GM10248 (cell line): ENCODE results near the gene TXNRD1.

ENCODE experiments used
- CTCF ChIA-PET: fragments of 300-600 bp; sonication (Branson Sonifier 250); formaldehyde crosslinking; extraction: SDS; loops from one replicate; lab custom pipeline; 2021; ENCODE audit warnings: antibody characterized with exemption; lab: Yijun Ruan, JAX
- POLR2A ChIA-PET: fragments of 350-650 bp; sonication (Branson Sonifier 250); formaldehyde crosslinking; extraction: SDS; loops from one replicate; lab custom pipeline; 2020; ENCODE audit warnings: antibody characterized with exemption; lab: Yijun Ruan, JAX
- DNase-seq: peaks from one replicate; pipeline ENCODE4 v3.0.0; 2012; ENCODE audit errors: extremely low spot score
- TF ChIP-seq, protein P1 (sequence below): IDR thresholded peaks from 2 replicates; pipeline ENCODE4 v1.5.1; 2012; ENCODE audit warnings: mild to moderate bottlenecking, low read depth; ENCODE audit errors: extremely low read depth, missing control alignments, control extremely low read depth

Gene TXNRD1

DNA sequence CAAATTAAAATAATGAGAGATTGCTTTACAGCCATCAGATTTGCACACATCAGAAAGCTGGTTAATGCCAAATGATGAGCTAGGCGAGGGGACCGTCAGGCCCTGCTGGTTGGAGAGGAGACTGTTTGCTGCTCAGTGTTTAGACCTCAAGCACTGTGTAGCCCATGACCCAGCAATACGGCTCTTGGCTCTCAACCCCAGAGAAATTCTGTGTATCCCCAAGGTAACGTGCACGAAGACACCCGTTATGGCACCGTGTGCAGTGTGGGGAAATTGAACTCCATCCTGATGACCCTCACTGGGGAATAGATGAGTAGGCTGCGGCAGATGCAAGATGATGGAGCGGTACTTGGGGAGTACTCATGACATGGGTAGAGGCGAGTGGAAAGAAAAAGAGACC is 143.6 kb downstream of the TXNRD1 start:
- ChIA-PET POLR2A (no interaction called here), CTCF (interaction anchor here (0.6 to 3.4 kb wide), 21 partner anchors 8 to 600 kb away, joined by 3 to 16 read pairs (median 5); no protein-coding TSS in a partner anchor)
- TF ChIP-seq, protein P1, sequence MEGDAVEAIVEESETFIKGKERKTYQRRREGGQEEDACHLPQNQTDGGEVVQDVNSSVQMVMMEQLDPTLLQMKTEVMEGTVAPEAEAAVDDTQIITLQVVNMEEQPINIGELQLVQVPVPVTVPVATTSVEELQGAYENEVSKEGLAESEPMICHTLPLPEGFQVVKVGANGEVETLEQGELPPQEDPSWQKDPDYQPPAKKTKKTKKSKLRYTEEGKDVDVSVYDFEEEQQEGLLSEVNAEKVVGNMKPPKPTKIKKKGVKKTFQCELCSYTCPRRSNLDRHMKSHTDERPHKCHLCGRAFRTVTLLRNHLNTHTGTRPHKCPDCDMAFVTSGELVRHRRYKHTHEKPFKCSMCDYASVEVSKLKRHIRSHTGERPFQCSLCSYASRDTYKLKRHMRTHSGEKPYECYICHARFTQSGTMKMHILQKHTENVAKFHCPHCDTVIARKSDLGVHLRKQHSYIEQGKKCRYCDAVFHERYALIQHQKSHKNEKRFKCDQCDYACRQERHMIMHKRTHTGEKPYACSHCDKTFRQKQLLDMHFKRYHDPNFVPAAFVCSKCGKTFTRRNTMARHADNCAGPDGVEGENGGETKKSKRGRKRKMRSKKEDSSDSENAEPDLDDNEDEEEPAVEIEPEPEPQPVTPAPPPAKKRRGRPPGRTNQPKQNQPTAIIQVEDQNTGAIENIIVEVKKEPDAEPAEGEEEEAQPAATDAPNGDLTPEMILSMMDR: no peak
- DNase-seq: no peak

DNA sequence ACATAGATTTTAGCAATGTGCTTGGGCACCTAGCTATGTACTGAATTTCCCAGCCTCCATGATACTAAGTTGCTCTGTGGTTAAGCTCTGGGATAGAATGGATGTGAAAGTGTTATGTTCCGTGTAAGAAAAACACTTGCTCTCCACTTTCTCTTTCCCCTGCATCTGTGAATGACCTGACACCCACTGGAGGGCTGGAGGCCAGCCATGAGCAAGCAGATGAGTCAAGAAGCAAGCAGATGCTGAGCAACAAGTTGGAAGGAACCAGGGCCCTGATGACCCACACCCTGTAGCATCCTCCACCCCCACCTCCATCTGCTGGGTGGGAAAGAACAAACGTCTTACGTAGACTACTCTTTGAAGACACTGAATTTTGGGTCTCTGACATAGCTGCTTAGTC is 144.6 kb downstream of the TXNRD1 start:
- CTCF ChIA-PET: interaction anchor here (2.3 to 3.4 kb wide), 4 partner anchors 21 to 155 kb away, joined by 5 to 15 read pairs (median 10); no protein-coding TSS in a partner anchor
- TF ChIP-seq, protein P1: no peak
- POLR2A ChIA-PET: no interaction called here
- DNase-seq: no peak

DNA sequence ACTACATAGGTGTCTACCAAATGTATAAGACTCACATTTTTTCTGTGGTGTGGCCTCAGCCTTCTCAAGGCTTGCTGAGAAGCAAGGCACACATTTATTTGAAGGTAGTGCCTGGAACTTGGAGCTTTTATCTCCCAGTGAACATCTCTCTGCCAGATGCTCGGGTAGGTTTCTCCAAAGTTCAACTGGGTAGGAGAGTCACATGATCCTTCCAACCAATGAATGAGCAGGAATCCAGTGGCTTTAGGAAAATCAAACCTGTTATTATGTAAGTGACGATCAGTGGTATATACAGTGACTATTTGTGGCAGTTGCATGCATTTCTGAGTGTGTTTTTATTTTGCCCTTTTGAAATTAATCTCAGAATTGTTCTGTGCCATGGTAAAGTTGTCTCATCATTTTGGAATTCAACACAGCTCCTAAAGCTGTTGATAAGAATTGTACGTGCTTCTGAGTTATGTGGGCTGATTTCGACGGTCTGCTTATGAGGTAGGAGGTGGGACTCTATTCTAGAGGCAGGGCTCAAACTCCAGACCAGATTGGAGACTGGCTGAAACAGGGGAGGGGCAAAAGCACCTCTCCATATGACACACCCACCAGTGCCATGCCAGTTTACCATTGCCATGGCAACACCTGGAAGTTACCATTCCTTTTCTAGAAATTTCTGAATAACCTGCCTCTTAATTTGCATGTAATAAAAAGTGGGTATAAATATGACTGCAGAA is 145.6 kb downstream of the TXNRD1 start:
- DNase-seq: no peak
- ChIA-PET POLR2A (no interaction called here), CTCF (interaction anchor here (1.8 to 2.3 kb wide), 2 partner anchors 21 to 150 kb away, joined by 4 to 5 read pairs; no protein-coding TSS in a partner anchor)
- TF ChIP-seq, protein P1: no peak

DNA sequence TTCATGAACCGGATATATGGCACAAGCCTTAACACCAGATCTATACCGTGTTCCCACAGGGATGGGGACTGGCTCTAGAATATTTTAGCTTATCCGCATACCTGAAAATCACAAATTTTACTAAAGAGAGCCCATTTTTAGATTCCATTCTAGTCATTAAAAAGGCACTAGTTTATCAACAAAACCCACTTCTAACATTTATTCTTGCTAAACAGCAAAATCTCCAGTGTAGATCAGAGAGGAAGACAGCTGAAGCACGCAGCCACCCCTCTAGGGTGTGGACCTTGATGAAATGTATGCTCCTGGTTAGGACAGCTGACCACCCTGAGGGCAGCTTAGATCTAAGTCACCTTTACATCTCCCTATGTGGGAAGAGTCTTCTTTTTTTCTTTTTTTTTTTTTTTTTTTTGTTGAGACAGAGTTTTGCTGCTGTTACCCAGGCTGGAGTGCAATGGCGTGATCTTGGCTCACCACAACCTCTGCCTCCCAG is 150.4 kb downstream of the TXNRD1 start:
- POLR2A ChIA-PET: interaction anchor here (0.6 kb wide), 1 partner anchor 61 kb away, joined by 3 read pairs; no protein-coding TSS in a partner anchor
- CTCF ChIA-PET: interaction anchor here (2.2 kb wide), 1 partner anchor 16 kb away, joined by 7 read pairs; no protein-coding TSS in a partner anchor
- TF ChIP-seq, protein P1: no peak
- no peak for DNase-seq

DNA sequence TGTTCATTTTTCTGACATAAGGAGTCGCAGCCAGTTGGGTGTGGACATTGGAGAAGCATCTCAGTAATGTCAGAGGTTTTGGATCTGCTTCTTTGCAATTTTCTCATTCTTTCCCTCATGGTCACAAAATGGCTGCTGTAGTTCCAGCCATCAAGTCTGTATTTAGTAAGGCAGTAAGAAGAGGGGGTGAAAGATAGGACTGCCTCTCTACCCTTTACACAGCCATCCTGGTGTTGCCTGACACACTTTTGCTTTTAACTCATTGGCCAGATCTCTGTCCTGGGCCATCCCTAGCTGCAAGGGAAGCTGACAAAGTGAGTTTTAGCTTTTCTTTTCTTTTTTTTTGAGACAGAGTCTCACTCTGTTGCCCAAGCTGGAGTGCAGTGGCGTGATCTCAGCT is 154.1 kb downstream of the TXNRD1 start:
- TF ChIP-seq, protein P1: no peak
- no peak for DNase-seq
- POLR2A ChIA-PET: no interaction called here
- CTCF ChIA-PET: no interaction called here

DNA sequence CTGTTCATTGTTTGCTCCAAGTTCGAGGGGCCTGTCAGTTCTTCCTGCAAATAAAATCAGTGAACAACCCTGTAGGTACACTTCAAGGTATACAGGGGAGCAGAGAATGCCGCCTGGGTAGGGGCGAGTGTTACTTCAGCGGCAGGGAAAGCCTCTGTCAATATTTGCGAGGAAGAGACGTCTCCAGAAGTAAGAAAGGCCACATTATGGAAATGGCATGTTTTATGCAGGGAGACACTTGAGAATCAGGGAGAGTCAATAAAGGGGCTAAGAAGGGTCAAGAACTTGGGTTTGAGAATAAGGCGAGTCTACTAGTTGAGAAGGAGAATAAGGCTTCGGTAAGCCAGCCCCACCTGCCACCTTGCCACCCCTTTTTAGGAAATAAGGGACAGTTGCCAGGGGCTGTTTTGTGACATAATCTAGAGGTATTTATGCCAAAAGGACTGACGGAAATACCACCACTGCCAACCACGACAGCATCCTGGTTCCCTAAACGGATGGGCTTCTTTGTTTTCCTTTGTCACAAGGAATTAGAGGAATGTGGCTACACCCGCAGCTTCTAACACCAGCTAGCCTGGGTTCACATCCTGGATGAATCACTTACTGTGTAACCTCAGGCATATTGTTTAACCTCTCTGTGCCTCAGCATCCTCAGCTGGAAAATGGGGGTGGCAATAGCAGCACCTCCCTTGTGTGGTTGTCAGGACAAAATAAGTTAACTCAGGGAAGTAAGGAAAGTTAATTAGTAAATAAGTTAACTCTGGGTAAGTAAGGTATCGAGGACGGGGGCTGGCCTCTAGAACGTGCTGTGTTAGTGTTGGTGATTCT is 155.7 kb downstream of the TXNRD1 start:
- ChIA-PET POLR2A (no interaction called here), CTCF (interaction anchor here (3.5 kb wide), 1 partner anchor 11 kb away, joined by 27 read pairs; no protein-coding TSS in a partner anchor)
- DNase-seq: no peak
- TF ChIP-seq, protein P1: no peak
